OCI-LY7 (cell line): Measurements from ENCODE around the gene KIF21B. TPM values are rescaled to one million over a fixed set of nuclear protein-coding genes. Genes with fewer than 3 reads are reported as not detected.

ENCODE experiments used
- BruUV-seq: library from RNA; stranded (reverse); fragments of 400-500 nt; replicated peaks from 2 replicates; lab custom pipeline; 2021; lab: Mats Ljungman, UMichigan
- CTCF ChIA-PET: fragments of 300-600 bp; sonication (Branson Sonifier 250); formaldehyde crosslinking; loops from one replicate; lab custom pipeline; 2022; ENCODE audit warnings: antibody characterized with exemption; ENCODE audit not compliant: unreplicated experiment; lab: Charles Lee
- POLR2A ChIA-PET: fragments of 300-600 bp; sonication (Branson Sonifier 250); formaldehyde crosslinking; loops from one replicate; lab custom pipeline; 2022; ENCODE audit warnings: antibody characterized with exemption; lab: Charles Lee
- DNase-seq: peaks from one replicate; pipeline ENCODE4 v3.0.0-alpha.2; 2015; ENCODE audit warnings: low spot score
- H2AFZ ChIP-seq: fragments of 200-600 bp; sonication (generic), shearing (Covaris generic); 2 replicates; pipeline ENCODE4 v1.6.1; 2014; ENCODE audit warnings: mild to moderate bottlenecking, antibody characterized with exemption, low read length, moderate library complexity
- H3K27ac ChIP-seq: fragments of 200-600 bp; sonication (generic); 2 replicates; pipeline ENCODE4 v1.5.1; 2014; ENCODE audit warnings: mixed run types, low read depth, mild to moderate bottlenecking, moderate library complexity, low read length, inconsistent platforms; ENCODE audit not compliant: poor library complexity, severe bottlenecking
- H3K36me3 ChIP-seq: fragments of 200-600 bp; sonication (generic); 2 replicates; pipeline ENCODE4 v1.6.1; 2014; ENCODE audit warnings: mild to moderate bottlenecking, antibody characterized with exemption, low read length, moderate library complexity, mixed read lengths; ENCODE audit not compliant: insufficient read depth
- H3K4me1 ChIP-seq: fragments of 200-600 bp; sonication (generic); 2 replicates; pipeline ENCODE4 v1.5.1; 2014; ENCODE audit warnings: mild to moderate bottlenecking, low read length; ENCODE audit not compliant: insufficient read depth, poor library complexity, severe bottlenecking
- H3K4me2 ChIP-seq: fragments of 200-600 bp; sonication (generic); 2 replicates; pipeline ENCODE4 v1.6.1; 2014; ENCODE audit warnings: mild to moderate bottlenecking, low read length
- H3K4me3 ChIP-seq: fragments of 200-600 bp; sonication (generic); 2 replicates; pipeline ENCODE4 v1.5.1; 2014; ENCODE audit warnings: mild to moderate bottlenecking, low read depth, low read length; ENCODE audit not compliant: poor library complexity, severe bottlenecking
- H3K79me2 ChIP-seq: fragments of 200-600 bp; sonication (generic); 2 replicates; pipeline ENCODE4 v1.6.1; 2016; ENCODE audit warnings: low read depth, mild to moderate bottlenecking, low read length, moderate library complexity, mixed read lengths; ENCODE audit not compliant: insufficient read depth
- H3K9me2 ChIP-seq: fragments of 200-600 bp; sonication (generic); 2 replicates; pipeline ENCODE4 v1.6.1; 2016; ENCODE audit warnings: mild to moderate bottlenecking, low read length, mixed read lengths; ENCODE audit not compliant: insufficient read depth
- H3K9me3 ChIP-seq: fragments of 200-600 bp; sonication (generic); 2 replicates; pipeline ENCODE4 v1.6.1; 2014; ENCODE audit warnings: mild to moderate bottlenecking, mixed run types, low read length, mixed read lengths
- H4K20me1 ChIP-seq: fragments of 200-600 bp; sonication (generic); 2 replicates; pipeline ENCODE4 v1.6.1; 2014; ENCODE audit warnings: mild to moderate bottlenecking, antibody characterized with exemption, low read length, moderate library complexity, mixed read lengths; ENCODE audit not compliant: insufficient read depth
- CTCF ChIP-seq: fragments of 200-600 bp; sonication (generic); conservative IDR thresholded peaks from 2 replicates; pipeline ENCODE4 v1.5.1; 2014; ENCODE audit warnings: mild to moderate bottlenecking, antibody characterized with exemption, low read length, moderate library complexity, mixed read lengths
- EZH2phosphoT487 ChIP-seq: fragments of 200-600 bp; sonication (generic); IDR thresholded peaks from 2 replicates; pipeline ENCODE4 v1.6.1; 2018; ENCODE audit warnings: low read depth, borderline replicate concordance, mild to moderate bottlenecking, mixed run types, antibody characterized with exemption, low read length, moderate library complexity, mixed read lengths
- intact Hi-C: fragments of 100-400 bp; cut with micrococcal nuclease; formaldehyde crosslinking; loops from one replicate; pipeline ENCODE4 v1.10.0; 2022; ENCODE audit not compliant: unreplicated experiment
- total RNA-seq, 2 experiments: library from RNA; depleted of rRNA in 1 of 2; stranded (reverse); fragments of >200 nt in 1 of 2; shearing (Covaris generic) in 1 of 2; gene quantifications; 2 replicates each; pipeline ENCODE4 v1.2.3, GENCODE V29; 2014 to 2022

Gene KIF21B
- total RNA-seq, 2 experiments from 2014 or later: 30.5 to 65.7 TPM

GRCh38 chr1:201019321-201019977, 4.1 kb downstream of the KIF21B start:
- CTCF ChIA-PET: interaction anchor here (1.0 to 1.8 kb wide), 3 partner anchors 10 to 40 kb away, joined by 3 to 7 read pairs (median 5); no protein-coding TSS in a partner anchor
- peak overlapping the region; percentile 80 for H3K4me3 ChIP-seq
- H3K9me2 ChIP-seq: no peaks in the 10 kb centered on the region
- peaks cover 41% of the 10 kb centered on the region for H3K79me2 ChIP-seq
- POLR2A ChIA-PET: interaction anchor here (0.5 to 1.6 kb wide), 8 partner anchors 10 to 1041 kb away, joined by 3 to 7 read pairs (median 4); partner anchors contain the start of gene DDX59
- H3K36me3 ChIP-seq: no peaks in the 10 kb centered on the region
- H3K4me2 ChIP-seq: peak overlapping the region; percentile 90
- H3K4me1 ChIP-seq: peaks cover 83% of the 10 kb centered on the region
- H3K27ac ChIP-seq: peak overlapping the region; percentile 97
- H2AFZ ChIP-seq: no peak overlapping the region
- TF ChIP-seq EZH2phosphoT487 (no peak), CTCF (no peak)
- BruUV-seq: no TSS peak
- no peaks in the 10 kb centered on the region for H3K9me3 ChIP-seq
- no peaks in the 10 kb centered on the region for H4K20me1 ChIP-seq
- DNase-seq: peak; percentile 89
- intact Hi-C loops: no loop called here

GRCh38 chr1:201017828-201018163, 5.7 kb downstream of the KIF21B start:
- no peak overlapping the region for H2AFZ ChIP-seq
- BruUV-seq: no TSS peak
- peak overlapping the region; percentile 20 for H3K4me3 ChIP-seq
- H4K20me1 ChIP-seq: no peaks in the 10 kb centered on the region
- no peaks in the 10 kb centered on the region for H3K9me2 ChIP-seq
- H3K79me2 ChIP-seq: peaks cover 40% of the 10 kb centered on the region
- TF ChIP-seq CTCF (no peak), EZH2phosphoT487 (no peak)
- no peak for DNase-seq
- peak overlapping the region; percentile 97 for H3K27ac ChIP-seq
- intact Hi-C loops: no loop called here
- no peaks in the 10 kb centered on the region for H3K36me3 ChIP-seq
- peak overlapping the region; percentile 90 for H3K4me2 ChIP-seq
- H3K4me1 ChIP-seq: peaks cover 76% of the 10 kb centered on the region
- ChIA-PET POLR2A (interaction anchor here (1.0 to 1.5 kb wide), 2 partner anchors 11 to 33 kb away, joined by 3 read pairs; no protein-coding TSS in a partner anchor), CTCF (interaction anchor here (1.0 kb wide), 1 partner anchor 38 kb away, joined by 5 read pairs; no protein-coding TSS in a partner anchor)
- H3K9me3 ChIP-seq: no peaks in the 10 kb centered on the region
